ENCODE data around the gene DAPK3.
A peak's percentile ranks its signal among the peaks of the same experiment; 100 is the strongest.

Gene DAPK3

GRCh38 chr19:3976495-3977241, 5.8 kb upstream of the DAPK3 start:
- no peak overlapping the region for H3K4me3 ChIP-seq (ENCODE audit: low read depth, low read length)
- no peak overlapping the region for H3K27ac ChIP-seq
- H3K27me3 ChIP-seq (replicated peaks): no peaks in the 10 kb centered on the region
- in situ Hi-C loops (cut with HindIII; ENCODE audit: low pct_ligation_motif_present, low sequenced_read_pairs): no loop called here
- no peak for TF ChIP-seq CTCF (IDR thresholded peaks at IDR 0.05; ENCODE audit: low read depth, low read length, missing control alignments)
- peaks cover 71% of the 10 kb centered on the region for H3K36me3 ChIP-seq (replicated peaks)
- no peak for DNase-seq

- Histone ChIP-seq H3K36me3 (replicated peaks) (peaks cover 62% of the 10 kb centered on the region), H3K27me3 (replicated peaks) (no peaks in the 10 kb centered on the region), H3K4me3 (ENCODE audit: low read depth, low read length) (no peak overlapping the region), H3K27ac (no peak overlapping the region)
- in situ Hi-C loops (cut with HindIII; ENCODE audit: low pct_ligation_motif_present, low sequenced_read_pairs): no loop called here
- TF ChIP-seq CTCF (IDR thresholded peaks at IDR 0.05; ENCODE audit: low read depth, low read length, missing control alignments): no peak
- DNase-seq: no peak
Observed at GRCh38 chr19:3975637-3976087, 4.8 kb upstream of the DAPK3 start.

- TF ChIP-seq CTCF (IDR thresholded peaks at IDR 0.05; ENCODE audit: low read depth, low read length, missing control alignments): no peak
- Histone ChIP-seq H3K27me3 (replicated peaks) (no peaks in the 10 kb centered on the region), H3K36me3 (replicated peaks) (peaks cover 58% of the 10 kb centered on the region), H3K4me3 (ENCODE audit: low read depth, low read length) (no peak overlapping the region), H3K27ac (no peak overlapping the region)
- in situ Hi-C loops (cut with HindIII; ENCODE audit: low pct_ligation_motif_present, low sequenced_read_pairs): no loop called here
- DNase-seq: no peak
Observed at GRCh38 chr19:3975144-3975543, 4.2 kb upstream of the DAPK3 start.

GRCh38 chr19:3970313-3970807, 539 bp downstream of the DAPK3 start:
- Histone ChIP-seq H3K36me3 (replicated peaks) (peaks cover 41% of the 10 kb centered on the region), H3K4me3 (ENCODE audit: low read depth, low read length) (peak overlapping the region; percentile 98), H3K27ac (peak overlapping the region; percentile 94), H3K27me3 (replicated peaks) (no peaks in the 10 kb centered on the region)
- in situ Hi-C loops (cut with HindIII; ENCODE audit: low pct_ligation_motif_present, low sequenced_read_pairs): no loop called here
- no peak for DNase-seq
- TF ChIP-seq CTCF (IDR thresholded peaks at IDR 0.05; ENCODE audit: low read depth, low read length, missing control alignments): no peak

GRCh38 chr19:3969435-3970312, 1.2 kb downstream of the DAPK3 start:
- peak; percentile 59 for TF ChIP-seq CTCF (IDR thresholded peaks at IDR 0.05; ENCODE audit: low read depth, low read length, missing control alignments)
- Histone ChIP-seq H3K27me3 (replicated peaks) (no peaks in the 10 kb centered on the region), H3K27ac (peak overlapping the region; percentile 94), H3K4me3 (ENCODE audit: low read depth, low read length) (peak overlapping the region; percentile 98), H3K36me3 (replicated peaks) (peaks cover 43% of the 10 kb centered on the region)
- peak; percentile 81 for DNase-seq
- in situ Hi-C loops (cut with HindIII; ENCODE audit: low pct_ligation_motif_present, low sequenced_read_pairs): no loop called here

Measured in brain microvascular endothelial cell (primary cell).